ENCODE data around the gene WDR4. TPM values are rescaled to one million over a fixed set of nuclear protein-coding genes. Genes with fewer than 3 reads are reported as not detected.

WDR4 gene
- total and polyA plus RNA-seq, 7 experiments from 2014 or later: 10.4 to 39.1 (median 29.2) TPM

GRCh38 chr21:42829417-42829816, 49.9 kb downstream of the WDR4 start:
- H3K4me3 ChIP-seq (ENCODE audit: low read length): no peak overlapping the region
- no peak overlapping the region for H3K27ac ChIP-seq (ENCODE audit: low read depth, low read length)
- H3K27me3 Mint-ChIP-seq: peaks cover 0 to 47% (median 22%) of the 10 kb centered on the region in 5 donors
- H3K9me3 ChIP-seq (ENCODE audit: control insufficient read depth in 2 of 3, low read length in 3 of 3): no peaks in the 10 kb centered on the region
- peaks cover 12 to 29% of the 10 kb centered on the region in 2 donors for H3K4me1 ChIP-seq (ENCODE audit: control insufficient read depth in 2 of 2, insufficient read depth in 2 of 2, low read length in 2 of 2)
- intact Hi-C loops (cut with micrococcal nuclease): no loop called here
- no peaks in the 10 kb centered on the region for H3K27me3 ChIP-seq (ENCODE audit: control insufficient read depth in 2 of 2, insufficient read depth in 2 of 2, low read length in 2 of 2)
- H3K27ac Mint-ChIP-seq: peak overlapping the region in 2 of 9 donors; percentile 43 to 55
- H3K9me3 Mint-ChIP-seq: peaks cover 0 to 5% (median 0%) of the 10 kb centered on the region in 11 donors
- ChIA-PET POLR2A (no interaction called here), CTCF (no interaction called here)
- H3K36me3 ChIP-seq (ENCODE audit: control insufficient read depth in 2 of 3, insufficient read depth in 3 of 3, low read length in 3 of 3): no peaks in the 10 kb centered on the region
- peaks cover 26 to 43% (median 33%) of the 10 kb centered on the region in 7 donors for H3K4me1 Mint-ChIP-seq
- H3K4me3 Mint-ChIP-seq: no peak overlapping the region
- no peak for DNase-seq
- ATAC-seq: no peak
- peaks cover 0 to 4% (median 0%) of the 10 kb centered on the region in 5 donors for H3K36me3 Mint-ChIP-seq

- no peak for ATAC-seq
These were observed 51.8 kb downstream of the WDR4 start for GRCh38 chr21:42827588-42827987.

GRCh38 chr21:42820616-42821465, 58.5 kb downstream of the WDR4 start:
- no peak overlapping the region for H3K4me3 Mint-ChIP-seq
- Histone ChIP-seq H3K4me3 (ENCODE audit: low read length) (no peak overlapping the region), H3K9me3 (ENCODE audit: control insufficient read depth in 2 of 3, low read length in 3 of 3) (no peaks in the 10 kb centered on the region), H3K27ac (ENCODE audit: low read depth, low read length) (no peak overlapping the region), H3K36me3 (ENCODE audit: control insufficient read depth in 2 of 3, insufficient read depth in 3 of 3, low read length in 3 of 3) (no peaks in the 10 kb centered on the region), H3K27me3 (ENCODE audit: control insufficient read depth in 2 of 2, insufficient read depth in 2 of 2, low read length in 2 of 2) (no peaks in the 10 kb centered on the region), H3K4me1 (ENCODE audit: control insufficient read depth in 2 of 2, insufficient read depth in 2 of 2, low read length in 2 of 2) (no peaks in the 10 kb centered on the region)
- intact Hi-C loops (cut with micrococcal nuclease): no loop called here
- no peak for ATAC-seq
- ChIA-PET CTCF (no interaction called here), POLR2A (no interaction called here)
- peaks cover 7 to 19% (median 12%) of the 10 kb centered on the region in 5 donors for H3K27me3 Mint-ChIP-seq
- H3K27ac Mint-ChIP-seq: no peak overlapping the region
- peaks cover 3 to 14% (median 5%) of the 10 kb centered on the region in 7 donors for H3K4me1 Mint-ChIP-seq
- H3K9me3 Mint-ChIP-seq: peaks cover 0 to 4% (median 0%) of the 10 kb centered on the region in 11 donors
- H3K36me3 Mint-ChIP-seq: no peaks in the 10 kb centered on the region
- no peak for DNase-seq

More at GRCh38 chr21:42827588-42827987, 51.8 kb downstream of the WDR4 start:
- intact Hi-C loops (cut with micrococcal nuclease): no loop called here
- Histone ChIP-seq H3K27ac (ENCODE audit: low read depth, low read length) (no peak overlapping the region), H3K36me3 (ENCODE audit: control insufficient read depth in 2 of 3, insufficient read depth in 3 of 3, low read length in 3 of 3) (no peaks in the 10 kb centered on the region), H3K27me3 (ENCODE audit: control insufficient read depth in 2 of 2, insufficient read depth in 2 of 2, low read length in 2 of 2) (no peaks in the 10 kb centered on the region), H3K4me1 (ENCODE audit: control insufficient read depth in 2 of 2, insufficient read depth in 2 of 2, low read length in 2 of 2) (peaks cover 5 to 20% of the 10 kb centered on the region in 2 donors), H3K4me3 (ENCODE audit: low read length) (no peak overlapping the region), H3K9me3 (ENCODE audit: control insufficient read depth in 2 of 3, low read length in 3 of 3) (no peaks in the 10 kb centered on the region)
- DNase-seq: no peak
- H3K4me3 Mint-ChIP-seq: no peak overlapping the region
- ChIA-PET POLR2A (no interaction called here), CTCF (interaction anchor here (1.1 kb wide), 1 partner anchor 235 kb away, joined by 3 read pairs; no protein-coding TSS in a partner anchor)
- H3K27me3 Mint-ChIP-seq: peaks cover 0 to 51% (median 22%) of the 10 kb centered on the region in 5 donors
- H3K9me3 Mint-ChIP-seq: peaks cover 0 to 5% (median 0%) of the 10 kb centered on the region in 11 donors
- peak overlapping the region in 1 of 9 donors; percentile 16 for H3K27ac Mint-ChIP-seq
- peaks cover 18 to 33% (median 23%) of the 10 kb centered on the region in 7 donors for H3K4me1 Mint-ChIP-seq
- peaks cover 0 to 4% (median 0%) of the 10 kb centered on the region in 5 donors for H3K36me3 Mint-ChIP-seq

GRCh38 chr21:42819861-42820615, 59.3 kb downstream of the WDR4 start:
- Histone ChIP-seq H3K4me1 (ENCODE audit: control insufficient read depth in 2 of 2, insufficient read depth in 2 of 2, low read length in 2 of 2) (no peaks in the 10 kb centered on the region), H3K27ac (ENCODE audit: low read depth, low read length) (no peak overlapping the region), H3K4me3 (ENCODE audit: low read length) (no peak overlapping the region), H3K9me3 (ENCODE audit: control insufficient read depth in 2 of 3, low read length in 3 of 3) (no peaks in the 10 kb centered on the region), H3K27me3 (ENCODE audit: control insufficient read depth in 2 of 2, insufficient read depth in 2 of 2, low read length in 2 of 2) (no peaks in the 10 kb centered on the region), H3K36me3 (ENCODE audit: control insufficient read depth in 2 of 3, insufficient read depth in 3 of 3, low read length in 3 of 3) (no peaks in the 10 kb centered on the region)
- Mint-ChIP-seq H3K4me1 (peaks cover 0 to 14% (median 5%) of the 10 kb centered on the region in 7 donors), H3K36me3 (peaks cover 0 to under 1% (median 0%) of the 10 kb centered on the region in 5 donors), H3K9me3 (peaks cover 0 to 4% (median 0%) of the 10 kb centered on the region in 11 donors), H3K27me3 (peaks cover 0 to 11% (median 7%) of the 10 kb centered on the region in 5 donors), H3K27ac (no peak overlapping the region), H3K4me3 (no peak overlapping the region)
- intact Hi-C loops (cut with micrococcal nuclease): loop anchor here (2.0 to 10.0 kb wide), 3 partner anchors 75 to 228 kb away; partner anchors contain the start of gene PDE9A (in 1 of the 2)
- no peak for ATAC-seq
- ChIA-PET CTCF (interaction anchor here (1.2 to 3.7 kb wide), 2 partner anchors 166 to 227 kb away, joined by 3 to 25 read pairs; no protein-coding TSS in a partner anchor), POLR2A (interaction anchor here (0.5 kb wide), 1 partner anchor 11 kb away, joined by 3 read pairs; no protein-coding TSS in a partner anchor)
- DNase-seq: no peak

GRCh38 chr21:42818328-42818749, 61.0 kb downstream of the WDR4 start:
- Mint-ChIP-seq H3K36me3 (peaks cover 0 to 2% (median 0%) of the 10 kb centered on the region in 5 donors), H3K9me3 (peaks cover 0 to 9% (median 0%) of the 10 kb centered on the region in 11 donors), H3K4me3 (no peak overlapping the region), H3K27me3 (peaks cover 0 to 7% (median 5%) of the 10 kb centered on the region in 5 donors), H3K4me1 (peaks cover 0 to 6% (median 4%) of the 10 kb centered on the region in 7 donors), H3K27ac (peak overlapping the region in 6 of 9 donors; percentile 3 to 69 (median 26))
- H3K36me3 ChIP-seq (ENCODE audit: control insufficient read depth in 2 of 3, insufficient read depth in 3 of 3, low read length in 3 of 3): no peaks in the 10 kb centered on the region
- H3K27ac ChIP-seq (ENCODE audit: low read depth, low read length): no peak overlapping the region
- ChIA-PET CTCF (interaction anchor here (0.7 to 3.7 kb wide), 10 partner anchors 36 to 243 kb away, joined by 3 to 25 read pairs (median 4); no protein-coding TSS in a partner anchor), POLR2A (interaction anchor here (0.6 to 0.8 kb wide), 2 partner anchors 36 to 181 kb away, joined by 3 read pairs; no protein-coding TSS in a partner anchor)
- H3K4me3 ChIP-seq (ENCODE audit: low read length): no peak overlapping the region
- intact Hi-C loops (cut with micrococcal nuclease): loop anchor here (1.0 to 10.0 kb wide), 8 partner anchors 34 to 226 kb away; partner anchors contain the start of gene PDE9A (in 1 of the 2)
- peak; percentile 85 for ATAC-seq
- H3K4me1 ChIP-seq (ENCODE audit: control insufficient read depth in 2 of 2, insufficient read depth in 2 of 2, low read length in 2 of 2): no peaks in the 10 kb centered on the region
- H3K9me3 ChIP-seq (ENCODE audit: control insufficient read depth in 2 of 3, low read length in 3 of 3): no peaks in the 10 kb centered on the region
- DNase-seq: peak; percentile 24 to 70 (median 52)
- H3K27me3 ChIP-seq (ENCODE audit: control insufficient read depth in 2 of 2, insufficient read depth in 2 of 2, low read length in 2 of 2): no peaks in the 10 kb centered on the region

GRCh38 chr21:42815217-42815616, 64.1 kb downstream of the WDR4 start:
- CTCF ChIA-PET: interaction anchor here (0.6 to 2.7 kb wide), 3 partner anchors 27 to 222 kb away, joined by 3 to 11 read pairs (median 6); no protein-coding TSS in a partner anchor

More at GRCh38 chr21:42815217-42815616, 64.1 kb downstream of the WDR4 start:
- Histone ChIP-seq H3K27me3 (ENCODE audit: control insufficient read depth in 2 of 2, insufficient read depth in 2 of 2, low read length in 2 of 2) (no peaks in the 10 kb centered on the region), H3K9me3 (ENCODE audit: control insufficient read depth in 2 of 3, low read length in 3 of 3) (no peaks in the 10 kb centered on the region), H3K27ac (ENCODE audit: low read depth, low read length) (no peak overlapping the region), H3K4me3 (ENCODE audit: low read length) (no peak overlapping the region), H3K36me3 (ENCODE audit: control insufficient read depth in 2 of 3, insufficient read depth in 3 of 3, low read length in 3 of 3) (no peaks in the 10 kb centered on the region), H3K4me1 (ENCODE audit: control insufficient read depth in 2 of 2, insufficient read depth in 2 of 2, low read length in 2 of 2) (no peaks in the 10 kb centered on the region)
- Mint-ChIP-seq H3K4me3 (no peak overlapping the region), H3K36me3 (peaks cover 0 to 2% (median 0%) of the 10 kb centered on the region in 5 donors), H3K27me3 (peaks cover 0 to 15% (median 5%) of the 10 kb centered on the region in 5 donors), H3K9me3 (peaks cover 0 to 9% (median 0%) of the 10 kb centered on the region in 11 donors), H3K27ac (no peak overlapping the region), H3K4me1 (peaks cover 0 to 15% (median 4%) of the 10 kb centered on the region in 7 donors)
- DNase-seq: no peak
- no peak for ATAC-seq
- POLR2A ChIA-PET: no interaction called here
- intact Hi-C loops (cut with micrococcal nuclease): loop anchor here (5.0 to 10.0 kb wide), 2 partner anchors 70 to 223 kb away; no protein-coding TSS in a partner anchor
